Activated CD4-positive, alpha-beta T cell treated with anti-CD3 and anti-CD28 coated beads, Interleukin-2, amount 10 ng/mL, durations not matched to agents 7 days and 5 days (primary cell): ENCODE results near the gene SPAG9. TPM values are rescaled to one million over a fixed set of nuclear protein-coding genes. Genes with fewer than 3 reads are reported as not detected.
"Not testable (repeated sequence)": the region's sequence is repeated elsewhere in the genome, so short reads cannot be mapped to it uniquely, and the experiment has no call there.

Source experiments
- CTCF ChIA-PET: fragments of 350-600 bp; sonication (Branson Sonifier 250); formaldehyde crosslinking; loops from one replicate; lab custom pipeline; 2021; ENCODE audit warnings: antibody characterized with exemption; lab: Charles Lee
- POLR2A ChIA-PET: fragments of 350-600 bp; sonication (Branson Sonifier 250); formaldehyde crosslinking; loops from one replicate; lab custom pipeline; 2021; ENCODE audit warnings: antibody characterized with exemption; lab: Charles Lee
- DNase-seq: peaks from one replicate; pipeline ENCODE4 v3.0.0-alpha.2; 2020
- H3K27ac Mint-ChIP-seq: one replicate; pipeline ENCODE4 v1.8.0; 2021; ENCODE audit warnings: mild to moderate bottlenecking, moderate library complexity, mixed read lengths
- H3K27me3 Mint-ChIP-seq: one replicate; pipeline ENCODE4 v1.8.0; 2021; ENCODE audit warnings: mixed read lengths
- H3K36me3 Mint-ChIP-seq: one replicate; pipeline ENCODE4 v1.8.0; 2021; ENCODE audit warnings: low read depth, mixed read lengths
- H3K4me1 Mint-ChIP-seq: one replicate; pipeline ENCODE4 v1.8.0; 2021; ENCODE audit warnings: mixed read lengths
- H3K4me3 Mint-ChIP-seq: one replicate; pipeline ENCODE4 v1.8.0; 2021; ENCODE audit warnings: mild to moderate bottlenecking, moderate library complexity, mixed read lengths
- H3K9me3 Mint-ChIP-seq: one replicate; pipeline ENCODE4 v1.8.0; 2021; ENCODE audit warnings: mixed read lengths
- total RNA-seq, 2 experiments: library from RNA; stranded (reverse); gene quantifications; one replicate each; pipeline ENCODE4 v1.2.3, GENCODE V29; 2021

Gene SPAG9
- total RNA-seq, 2 experiments from 2014 or later, result 43.6 to 58.5 TPM

- ChIA-PET POLR2A (interaction anchor here (2.3 kb wide), 1 partner anchor 78 kb away, joined by 11 read pairs; the partner anchor contains the start of gene TOB1), CTCF (no interaction called here)
- peaks cover 4% of the 10 kb centered on the region for H3K36me3 Mint-ChIP-seq
- no peak for DNase-seq
- H3K27ac Mint-ChIP-seq, result peak overlapping the region; percentile 89
- H3K9me3 Mint-ChIP-seq, result no peaks in the 10 kb centered on the region
- H3K27me3 Mint-ChIP-seq, result no peaks in the 10 kb centered on the region
- H3K4me1 Mint-ChIP-seq, result peaks cover 47% of the 10 kb centered on the region
- peak overlapping the region; percentile 76 for H3K4me3 Mint-ChIP-seq
Measured at GRCh38 chr17:50943575-50943933, 177.1 kb downstream of the SPAG9 start.

DNA sequence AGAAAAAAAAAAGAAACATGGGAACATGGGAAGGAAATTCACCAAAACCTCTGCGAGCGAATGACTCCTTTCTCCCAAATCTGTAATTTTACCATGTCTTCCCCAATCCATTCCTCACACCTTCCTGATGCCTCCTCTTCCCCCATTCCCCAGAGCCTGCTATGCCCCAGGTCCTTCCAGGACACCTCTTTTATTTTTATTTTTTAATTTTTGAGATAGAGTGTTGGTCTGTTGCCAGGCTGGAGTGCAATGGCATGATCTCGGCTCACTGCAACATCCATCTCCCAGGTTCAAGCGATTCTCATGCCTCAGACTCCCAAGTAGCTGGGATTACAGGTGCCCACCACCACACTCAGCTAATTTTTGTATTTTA lies 179.0 kb downstream of the SPAG9 start:
- H3K27me3 Mint-ChIP-seq, POLR2A ChIA-PET, H3K27ac Mint-ChIP-seq, H3K4me3 Mint-ChIP-seq, DNase-seq, H3K36me3 Mint-ChIP-seq, H3K9me3 Mint-ChIP-seq: not testable (repeated sequence)
- peaks cover 37% of the 10 kb centered on the region for H3K4me1 Mint-ChIP-seq
- CTCF ChIA-PET, result interaction anchor here (0.9 kb wide), 1 partner anchor 89 kb away, joined by 3 read pairs; no protein-coding TSS in a partner anchor

DNA sequence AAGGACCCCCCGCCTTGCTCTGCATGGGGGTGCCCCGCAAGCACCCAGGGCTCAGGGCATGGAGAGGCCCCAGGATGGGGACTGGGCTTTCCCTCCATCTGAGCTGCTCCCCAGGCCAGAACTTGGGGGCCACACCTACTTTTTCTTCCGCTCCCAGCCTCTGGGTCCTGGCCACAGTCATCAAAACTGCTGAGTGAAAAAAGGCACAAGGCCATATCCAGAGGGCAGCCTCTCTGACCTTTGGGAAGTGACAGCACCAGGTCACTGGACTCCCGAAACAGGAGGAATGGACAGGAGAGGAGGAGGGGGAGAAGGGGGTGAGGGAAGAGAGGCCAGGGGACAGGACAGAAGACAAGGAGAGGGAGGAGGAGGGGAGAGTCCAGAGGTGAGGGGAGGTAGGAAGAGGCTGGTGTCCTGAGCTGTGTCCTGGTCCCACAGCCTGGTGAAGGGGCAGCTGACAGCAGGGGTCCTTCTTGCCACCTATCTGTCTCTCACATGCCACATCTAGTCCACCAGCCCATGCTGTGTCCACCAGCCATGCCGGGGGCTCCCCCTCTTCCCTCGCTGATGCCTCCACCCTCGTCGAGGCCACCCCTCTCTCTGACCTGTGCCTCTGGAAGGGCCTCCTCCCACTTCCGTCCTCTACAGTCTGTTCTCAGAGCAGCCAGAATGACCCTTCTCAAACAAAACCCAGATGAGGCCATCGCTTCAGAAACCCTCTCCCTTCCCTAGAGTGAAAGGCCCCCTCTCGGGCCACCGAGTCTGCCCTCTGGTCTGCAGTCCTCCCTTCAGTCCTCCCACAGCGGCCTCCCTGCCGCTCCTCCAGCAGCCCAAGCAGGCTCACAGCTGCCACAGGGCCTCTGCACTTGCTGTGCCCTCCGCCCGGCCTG lies 180.6 kb downstream of the SPAG9 start:
- CTCF ChIA-PET, result interaction anchor here (0.6 to 2.5 kb wide), 5 partner anchors 14 to 235 kb away, joined by 3 to 6 read pairs (median 3); no protein-coding TSS in a partner anchor
- Mint-ChIP-seq H3K36me3 (peaks cover 4% of the 10 kb centered on the region), H3K27ac (no peak overlapping the region), H3K27me3 (no peaks in the 10 kb centered on the region), H3K9me3 (no peaks in the 10 kb centered on the region), H3K4me1 (peaks cover 24% of the 10 kb centered on the region), H3K4me3 (no peak overlapping the region)
- POLR2A ChIA-PET, result no interaction called here
- no peak for DNase-seq

DNA sequence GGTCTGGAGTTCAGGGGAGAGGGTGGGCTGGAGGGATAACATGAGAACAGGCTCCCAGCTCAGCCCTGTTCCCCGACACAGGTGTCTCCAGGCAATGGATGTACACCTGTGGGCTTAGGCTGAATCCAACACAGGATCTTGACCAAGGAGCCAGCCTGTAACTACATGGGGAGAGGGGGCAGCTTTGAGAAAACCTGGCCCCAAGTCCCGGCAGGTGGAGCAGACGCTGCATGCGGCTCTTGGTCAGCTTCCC lies 181.2 kb downstream of the SPAG9 start:
- POLR2A ChIA-PET, result no interaction called here

GRCh38 chr17:50938821-50939541 lies 181.7 kb downstream of the SPAG9 start:
- no peak for DNase-seq
- H3K27me3 Mint-ChIP-seq, result no peaks in the 10 kb centered on the region
- peaks cover 26% of the 10 kb centered on the region for H3K4me1 Mint-ChIP-seq
- peaks cover 4% of the 10 kb centered on the region for H3K36me3 Mint-ChIP-seq
- H3K4me3 Mint-ChIP-seq, result no peak overlapping the region
- peak overlapping the region; percentile 37 for H3K27ac Mint-ChIP-seq
- POLR2A ChIA-PET, result no interaction called here
- CTCF ChIA-PET, result interaction anchor here (1.1 to 2.5 kb wide), 3 partner anchors 17 to 75 kb away, joined by 3 to 6 read pairs (median 4); no protein-coding TSS in a partner anchor
- H3K9me3 Mint-ChIP-seq, result no peaks in the 10 kb centered on the region

More for the DNA sequence above, 181.2 kb downstream of the SPAG9 start:
- Mint-ChIP-seq H3K4me3 (no peak overlapping the region), H3K36me3 (peaks cover 4% of the 10 kb centered on the region), H3K4me1 (peaks cover 24% of the 10 kb centered on the region), H3K27me3 (no peaks in the 10 kb centered on the region), H3K27ac (no peak overlapping the region), H3K9me3 (no peaks in the 10 kb centered on the region)
- CTCF ChIA-PET, result interaction anchor here (0.6 to 2.5 kb wide), 4 partner anchors 18 to 236 kb away, joined by 3 to 6 read pairs (median 4); no protein-coding TSS in a partner anchor
- DNase-seq, result no peak

- ChIA-PET POLR2A (no interaction called here), CTCF (interaction anchor here (1.0 to 2.6 kb wide), 2 partner anchors 13 to 17 kb away, joined by 3 to 13 read pairs; no protein-coding TSS in a partner anchor)
- Mint-ChIP-seq H3K27ac (no peak overlapping the region), H3K4me1 (peaks cover 14% of the 10 kb centered on the region), H3K4me3 (no peak overlapping the region), H3K36me3 (no peaks in the 10 kb centered on the region), H3K9me3 (no peaks in the 10 kb centered on the region), H3K27me3 (peaks cover 4% of the 10 kb centered on the region)
- no peak for DNase-seq
Measured at GRCh38 chr17:50935996-50936266, 184.7 kb downstream of the SPAG9 start.

GRCh38 chr17:50935221-50935995 lies 185.3 kb downstream of the SPAG9 start:
- CTCF ChIA-PET, result interaction anchor here (0.9 to 2.6 kb wide), 4 partner anchors 9 to 39 kb away, joined by 3 to 13 read pairs (median 5); no protein-coding TSS in a partner anchor
- DNase-seq, result no peak
- no peaks in the 10 kb centered on the region for H3K36me3 Mint-ChIP-seq
- no peak overlapping the region for H3K4me3 Mint-ChIP-seq
- H3K9me3 Mint-ChIP-seq, result no peaks in the 10 kb centered on the region
- no peak overlapping the region for H3K27ac Mint-ChIP-seq
- H3K4me1 Mint-ChIP-seq, result peaks cover 17% of the 10 kb centered on the region
- H3K27me3 Mint-ChIP-seq, result peaks cover 4% of the 10 kb centered on the region
- POLR2A ChIA-PET, result no interaction called here

GRCh38 chr17:50934672-50935220 lies 185.9 kb downstream of the SPAG9 start:
- no peak for DNase-seq

DNA sequence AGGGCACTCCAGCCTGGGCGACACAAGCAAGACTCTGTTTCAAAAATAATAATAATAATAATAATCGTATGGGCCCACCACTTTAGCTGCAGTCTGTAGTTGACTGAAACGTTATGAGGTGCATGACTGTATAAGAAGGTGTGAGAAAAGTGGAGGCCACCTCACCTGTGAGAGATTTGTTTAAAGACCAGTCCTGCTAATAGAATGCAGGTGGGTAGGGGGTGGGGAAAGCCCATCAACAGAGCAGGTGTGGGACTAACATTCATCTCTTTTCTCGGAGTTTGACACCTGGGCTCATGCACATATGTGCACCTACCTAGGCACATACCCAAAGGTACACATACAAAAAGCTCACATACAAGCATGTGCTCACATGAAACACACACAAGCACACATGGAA lies 186.5 kb downstream of the SPAG9 start:
- H3K36me3 Mint-ChIP-seq, result no peaks in the 10 kb centered on the region
- CTCF ChIA-PET, result interaction anchor here (0.7 to 2.6 kb wide), 3 partner anchors 8 to 61 kb away, joined by 3 to 13 read pairs (median 7); no protein-coding TSS in a partner anchor
- no peaks in the 10 kb centered on the region for H3K9me3 Mint-ChIP-seq
- peaks cover 11% of the 10 kb centered on the region for H3K27me3 Mint-ChIP-seq
- POLR2A ChIA-PET, result interaction anchor here (0.6 kb wide), 1 partner anchor 84 kb away, joined by 3 read pairs; no protein-coding TSS in a partner anchor
- no peak overlapping the region for H3K27ac Mint-ChIP-seq
- no peak for DNase-seq
- H3K4me1 Mint-ChIP-seq, result peaks cover 18% of the 10 kb centered on the region
- no peak overlapping the region for H3K4me3 Mint-ChIP-seq

More at GRCh38 chr17:50934672-50935220, 185.9 kb downstream of the SPAG9 start:
- Mint-ChIP-seq H3K27ac (no peak overlapping the region), H3K4me3 (no peak overlapping the region), H3K4me1 (peaks cover 18% of the 10 kb centered on the region), H3K27me3 (peaks cover 9% of the 10 kb centered on the region), H3K9me3 (no peaks in the 10 kb centered on the region), H3K36me3 (no peaks in the 10 kb centered on the region)
- POLR2A ChIA-PET, result no interaction called here
- CTCF ChIA-PET, result interaction anchor here (0.7 to 2.6 kb wide), 4 partner anchors 8 to 62 kb away, joined by 3 to 13 read pairs (median 5); no protein-coding TSS in a partner anchor

DNA sequence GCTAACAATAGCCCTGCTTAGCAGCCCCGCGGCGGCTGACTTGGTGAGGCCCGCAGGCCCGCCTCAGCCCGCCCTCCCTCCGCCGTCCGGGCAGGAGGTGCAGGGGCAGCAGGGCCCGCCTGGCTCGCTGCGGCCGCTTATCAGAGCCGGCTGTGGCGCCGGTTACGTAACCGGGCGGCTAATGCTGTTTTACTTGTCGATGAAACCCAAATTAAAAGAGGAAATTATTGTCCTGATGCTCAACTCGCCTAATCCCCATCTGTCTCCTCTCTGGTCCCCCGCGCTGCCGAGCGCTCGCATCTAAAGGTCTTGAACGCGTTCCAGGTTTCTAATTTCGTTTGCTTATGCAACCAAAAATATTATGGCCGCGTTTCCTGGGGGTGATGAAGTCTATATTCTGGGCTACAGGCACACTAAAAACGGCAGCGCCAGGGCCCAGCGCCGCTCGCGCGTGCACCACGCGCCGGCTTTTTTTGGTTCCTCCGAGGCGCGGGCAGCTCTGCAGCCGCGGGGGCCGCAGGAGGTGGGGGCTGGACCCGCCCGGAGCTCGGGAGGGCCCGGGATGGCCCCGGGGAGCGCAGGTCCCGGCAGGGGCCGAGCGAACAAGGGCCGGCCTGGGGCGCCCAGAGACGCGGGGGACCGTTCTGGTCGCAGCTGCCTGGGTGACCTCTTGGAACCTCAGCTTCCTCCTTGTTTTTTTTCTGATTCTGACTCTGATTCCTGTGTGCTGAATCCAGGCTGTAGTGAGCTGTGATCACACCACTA lies 189.3 kb downstream of the SPAG9 start:
- ChIA-PET POLR2A (interaction anchor here (0.7 to 1.2 kb wide), 2 partner anchors 65 to 67 kb away, joined by 3 read pairs; partner anchors contain the start of gene TOB1), CTCF (interaction anchor here (0.8 to 1.2 kb wide), 6 partner anchors 10 to 149 kb away, joined by 3 to 6 read pairs (median 3); no protein-coding TSS in a partner anchor)
- H3K27ac Mint-ChIP-seq, result peak overlapping the region; percentile 87
- H3K4me1 Mint-ChIP-seq, result peaks cover 31% of the 10 kb centered on the region
- DNase-seq, result peak; percentile 45
- H3K36me3 Mint-ChIP-seq, result no peaks in the 10 kb centered on the region
- H3K9me3 Mint-ChIP-seq, result no peaks in the 10 kb centered on the region
- peak overlapping the region; percentile 64 for H3K4me3 Mint-ChIP-seq
- H3K27me3 Mint-ChIP-seq, result peaks cover 17% of the 10 kb centered on the region

- H3K27me3 Mint-ChIP-seq, result peaks cover 23% of the 10 kb centered on the region
- no peak overlapping the region for H3K27ac Mint-ChIP-seq
- no peak overlapping the region for H3K4me3 Mint-ChIP-seq
- H3K9me3 Mint-ChIP-seq, result no peaks in the 10 kb centered on the region
- no peaks in the 10 kb centered on the region for H3K36me3 Mint-ChIP-seq
- DNase-seq, result no peak
- CTCF ChIA-PET, result interaction anchor here (0.6 to 2.1 kb wide), 4 partner anchors 17 to 77 kb away, joined by 4 to 5 read pairs (median 4); no protein-coding TSS in a partner anchor
- peaks cover 40% of the 10 kb centered on the region for H3K4me1 Mint-ChIP-seq
- POLR2A ChIA-PET, result no interaction called here
Measured at GRCh38 chr17:50928646-50929045, 192.0 kb downstream of the SPAG9 start.
